SK-N-MC (cell line): ENCODE measurements around the gene BLOC1S2.
"Not testable (repeated sequence)": the region's sequence is repeated elsewhere in the genome, so short reads cannot be mapped to it uniquely, and the experiment has no call there.

Source experiments
- EZH2 ChIP-seq: fragments of 200-600 bp; sonication (generic); IDR thresholded peaks from one replicate; pipeline ENCODE4 v1.6.1; 2017; ENCODE audit warnings: antibody characterized with exemption
- POLR2AphosphoS5 ChIP-seq: IDR thresholded peaks from 2 replicates; pipeline ENCODE4 v1.6.1; 2012; ENCODE audit warnings: mild to moderate bottlenecking, low read depth, low read length, borderline replicate concordance

DNA sequence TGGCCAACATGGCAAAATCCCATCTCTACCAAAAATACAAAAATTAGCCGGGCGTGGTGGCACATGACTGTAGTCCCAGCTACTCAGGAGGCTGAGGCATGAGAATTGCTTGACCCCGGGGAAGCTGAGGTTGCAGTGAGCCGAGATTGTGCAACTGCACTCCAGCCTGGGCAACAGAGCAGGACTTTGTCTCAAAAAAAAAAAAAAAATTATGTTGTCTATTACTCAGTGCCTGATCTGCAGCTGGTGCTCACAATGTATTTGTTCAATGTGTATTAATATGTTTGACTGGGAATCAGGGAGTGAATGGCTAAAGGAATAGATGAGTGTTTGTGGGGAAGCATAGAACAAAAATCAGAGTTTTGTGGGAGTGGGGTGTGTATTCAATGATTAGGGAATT, 5.8 kb upstream of the BLOC1S2 start:
- TF ChIP-seq EZH2, POLR2AphosphoS5: not testable (repeated sequence)
